H1 (cell line): ENCODE measurements around the gene CD1B.

Experiments used
- JUND ChIP-seq: IDR thresholded peaks from 2 replicates; pipeline ENCODE4 v1.6.1; 2011; ENCODE audit warnings: mild to moderate bottlenecking, improper control_type of control experiment, low read length
- POLR2A ChIP-seq, 2 experiments: IDR thresholded peaks; 1 replicate in 1 of 2; 2 replicates in 1 of 2; pipeline ENCODE4 v1.6.1; 2011; ENCODE audit warnings: low read depth in 2 of 2, low read length in 2 of 2, mild to moderate bottlenecking in 2 of 2; ENCODE audit errors: control extremely low read depth in 1 of 2
- POLR2AphosphoS5 ChIP-seq: IDR thresholded peaks from 2 replicates; pipeline ENCODE4 v1.6.1; 2011; ENCODE audit warnings: low read depth, low read length
- RAD21 ChIP-seq, 2 experiments: IDR thresholded peaks in 1 of 2; conservative IDR thresholded peaks in 1 of 2; 2 replicates each; pipeline ENCODE4 v1.6.1; 2011; ENCODE audit warnings: low read depth in 2 of 2, low read length in 2 of 2, improper control_type of control experiment in 1 of 2, inconsistent platforms in 1 of 2, mild to moderate bottlenecking in 1 of 2, moderate library complexity in 1 of 2
- ZNF274 ChIP-seq: IDR thresholded peaks from 2 replicates; pipeline ENCODE4 v1.7.0; 2012; ENCODE audit warnings: low read length, borderline replicate concordance; ENCODE audit errors: extremely low read depth
- TF ChIP-seq, protein P1 (sequence below), 3 experiments: IDR thresholded peaks; 1 replicate in 2 of 3; 2 replicates in 1 of 3; pipeline versions ENCODE4 v1.5.1 to v1.6.1; 2011; ENCODE audit warnings: low read length in 3 of 3, mild to moderate bottlenecking in 3 of 3, inconsistent platforms in 2 of 3, low read depth in 1 of 3, moderate library complexity in 1 of 3; ENCODE audit not compliant: insufficient read depth in 1 of 3; ENCODE audit errors: control extremely low read depth in 1 of 3
- TF ChIP-seq, protein P2 (sequence below): IDR thresholded peaks from 2 replicates; pipeline ENCODE4 v1.6.1; 2012; ENCODE audit warnings: low read length, inconsistent platforms

GRCh38 chr1:158362482-158362881 lies 31.2 kb upstream of the CD1B start:
- no peak for TF ChIP-seq JUND
- TF ChIP-seq ZNF274, result no peak
- TF ChIP-seq RAD21 (IDR thresholded peaks at IDR 0.05 in 1 of 2, conservative IDR thresholded peaks at IDR 0.05 in 1 of 2; ENCODE audit: low read depth in 2 of 2, low read length in 2 of 2), result no peak
- TF ChIP-seq, protein P1, sequence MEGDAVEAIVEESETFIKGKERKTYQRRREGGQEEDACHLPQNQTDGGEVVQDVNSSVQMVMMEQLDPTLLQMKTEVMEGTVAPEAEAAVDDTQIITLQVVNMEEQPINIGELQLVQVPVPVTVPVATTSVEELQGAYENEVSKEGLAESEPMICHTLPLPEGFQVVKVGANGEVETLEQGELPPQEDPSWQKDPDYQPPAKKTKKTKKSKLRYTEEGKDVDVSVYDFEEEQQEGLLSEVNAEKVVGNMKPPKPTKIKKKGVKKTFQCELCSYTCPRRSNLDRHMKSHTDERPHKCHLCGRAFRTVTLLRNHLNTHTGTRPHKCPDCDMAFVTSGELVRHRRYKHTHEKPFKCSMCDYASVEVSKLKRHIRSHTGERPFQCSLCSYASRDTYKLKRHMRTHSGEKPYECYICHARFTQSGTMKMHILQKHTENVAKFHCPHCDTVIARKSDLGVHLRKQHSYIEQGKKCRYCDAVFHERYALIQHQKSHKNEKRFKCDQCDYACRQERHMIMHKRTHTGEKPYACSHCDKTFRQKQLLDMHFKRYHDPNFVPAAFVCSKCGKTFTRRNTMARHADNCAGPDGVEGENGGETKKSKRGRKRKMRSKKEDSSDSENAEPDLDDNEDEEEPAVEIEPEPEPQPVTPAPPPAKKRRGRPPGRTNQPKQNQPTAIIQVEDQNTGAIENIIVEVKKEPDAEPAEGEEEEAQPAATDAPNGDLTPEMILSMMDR (IDR thresholded peaks at IDR 0.05; ENCODE audit: control extremely low read depth in 1 of 3, insufficient read depth in 1 of 3, low read depth in 1 of 3, low read length in 3 of 3), result no peak
- no peak for TF ChIP-seq POLR2AphosphoS5
- no peak for TF ChIP-seq POLR2A (IDR thresholded peaks at IDR 0.05; ENCODE audit: control extremely low read depth in 1 of 2, low read depth in 2 of 2, low read length in 2 of 2)
- TF ChIP-seq, protein P2, sequence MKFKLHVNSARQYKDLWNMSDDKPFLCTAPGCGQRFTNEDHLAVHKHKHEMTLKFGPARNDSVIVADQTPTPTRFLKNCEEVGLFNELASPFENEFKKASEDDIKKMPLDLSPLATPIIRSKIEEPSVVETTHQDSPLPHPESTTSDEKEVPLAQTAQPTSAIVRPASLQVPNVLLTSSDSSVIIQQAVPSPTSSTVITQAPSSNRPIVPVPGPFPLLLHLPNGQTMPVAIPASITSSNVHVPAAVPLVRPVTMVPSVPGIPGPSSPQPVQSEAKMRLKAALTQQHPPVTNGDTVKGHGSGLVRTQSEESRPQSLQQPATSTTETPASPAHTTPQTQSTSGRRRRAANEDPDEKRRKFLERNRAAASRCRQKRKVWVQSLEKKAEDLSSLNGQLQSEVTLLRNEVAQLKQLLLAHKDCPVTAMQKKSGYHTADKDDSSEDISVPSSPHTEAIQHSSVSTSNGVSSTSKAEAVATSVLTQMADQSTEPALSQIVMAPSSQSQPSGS, result no peak
